Body of pancreas (tissue), 4 donors: ENCODE data around the gene INPP1.

Experiments used
- CTCF ChIP-seq, 7 experiments: fragments of 450-650 bp in 4 of 7; fragments of 200-600 bp in 3 of 7; sonication (generic) in 3 of 7; IDR thresholded peaks; one replicate each; pipeline ENCODE4 v1.5.1; 2016 to 2019; ENCODE audit warnings: antibody characterized with exemption in 7 of 7
- POLR2A ChIP-seq, 3 donors: fragments of 450-650 bp; IDR thresholded peaks; one replicate each; pipeline ENCODE4 v1.6.1; 2016; ENCODE audit warnings: antibody characterized with exemption in 3 of 3, mild to moderate bottlenecking in 2 of 3

GRCh38 chr2:190339394-190339793 lies 4.0 kb upstream of the INPP1 start:
- no peak for TF ChIP-seq CTCF (IDR thresholded peaks at IDR 0.05)
- TF ChIP-seq POLR2A (IDR thresholded peaks at IDR 0.05) = no peak
